ENCODE data around the gene PRKCH.

Gene PRKCH

GRCh38 chr14:61438036-61438435, 116.7 kb downstream of the PRKCH start:
- no peak for DNase-seq
- no peak overlapping the region for H4K91ac ChIP-seq (ENCODE audit: low read length)
- H2BK12ac ChIP-seq (ENCODE audit: low read length in 2 of 2), result no peak overlapping the region
- H2BK15ac ChIP-seq (ENCODE audit: low read depth, poor library complexity, severe bottlenecking), result no peak overlapping the region
- H2BK120ac ChIP-seq (ENCODE audit: low read depth, low read length), result no peak overlapping the region
- no peak overlapping the region for H3K4me2 ChIP-seq (ENCODE audit: low read length, poor library complexity, severe bottlenecking)
- no peak overlapping the region for H4K8ac ChIP-seq (ENCODE audit: low read length)
- no peaks in the 10 kb centered on the region for H3K79me1 ChIP-seq (replicated peaks; ENCODE audit: low read length, poor library complexity, severe bottlenecking)
- no peak overlapping the region for H2AK5ac ChIP-seq (ENCODE audit: low read length, severe bottlenecking)
- no peaks in the 10 kb centered on the region for H3K36me3 ChIP-seq (ENCODE audit: control insufficient read depth in 1 of 2, insufficient read depth in 2 of 2, low read depth in 1 of 2, low read length in 2 of 2)
- H3K18ac ChIP-seq (ENCODE audit: low read depth in 1 of 2, low read length in 2 of 2), result no peak overlapping the region
- H3K27me3 ChIP-seq (ENCODE audit: control insufficient read depth in 1 of 2, insufficient read depth in 1 of 2, low read length in 2 of 2), result peaks cover 0 to 8% of the 10 kb centered on the region in 2 experiments
- no peak overlapping the region for H3K27ac ChIP-seq (ENCODE audit: low read length, poor library complexity, severe bottlenecking)
- no peak overlapping the region for H3K4me3 ChIP-seq (ENCODE audit: insufficient read depth in 1 of 2, low read depth in 1 of 2, low read length in 2 of 2)
- H3K9me3 ChIP-seq (ENCODE audit: control insufficient read depth, low read length), result no peaks in the 10 kb centered on the region
- H3K23ac ChIP-seq (ENCODE audit: low read length in 2 of 2), result no peak overlapping the region
- no peak overlapping the region for H3K4ac ChIP-seq (ENCODE audit: low read depth in 1 of 2, low read length in 2 of 2)
- H3K4me1 ChIP-seq (ENCODE audit: control insufficient read depth, insufficient read depth, low read depth, low read length), result peaks cover 5% of the 10 kb centered on the region
- no peak overlapping the region for H2BK5ac ChIP-seq (ENCODE audit: low read depth, low read length, poor library complexity, severe bottlenecking)
- H3K9ac ChIP-seq (ENCODE audit: low read length), result no peak overlapping the region
- H3K14ac ChIP-seq (ENCODE audit: low read length in 2 of 2), result no peak overlapping the region
- WGBS, result 73% methylated on average over 6 of the region's 6 CpGs
- H2AFZ ChIP-seq (ENCODE audit: low read depth, low read length), result no peak overlapping the region

GRCh38 chr14:61438497-61438859, 117.1 kb downstream of the PRKCH start:
- Histone ChIP-seq H2BK5ac (ENCODE audit: low read depth, low read length, poor library complexity, severe bottlenecking) (no peak overlapping the region), H3K9me3 (ENCODE audit: control insufficient read depth, low read length) (no peaks in the 10 kb centered on the region), H2BK120ac (ENCODE audit: low read depth, low read length) (no peak overlapping the region), H3K36me3 (ENCODE audit: control insufficient read depth in 1 of 2, insufficient read depth in 2 of 2, low read depth in 1 of 2, low read length in 2 of 2) (no peaks in the 10 kb centered on the region), H3K4me3 (ENCODE audit: insufficient read depth in 1 of 2, low read depth in 1 of 2, low read length in 2 of 2) (no peak overlapping the region), H3K4ac (ENCODE audit: low read depth in 1 of 2, low read length in 2 of 2) (no peak overlapping the region), H3K27me3 (ENCODE audit: control insufficient read depth in 1 of 2, insufficient read depth in 1 of 2, low read length in 2 of 2) (peaks cover 0 to 5% of the 10 kb centered on the region in 2 experiments), H3K79me1 (replicated peaks; ENCODE audit: low read length, poor library complexity, severe bottlenecking) (no peaks in the 10 kb centered on the region), H2BK12ac (ENCODE audit: low read length in 2 of 2) (no peak overlapping the region), H4K91ac (ENCODE audit: low read length) (no peak overlapping the region), H3K23ac (ENCODE audit: low read length in 2 of 2) (no peak overlapping the region), H3K9ac (ENCODE audit: low read length) (peak overlapping the region; percentile 39), H3K4me2 (ENCODE audit: low read length, poor library complexity, severe bottlenecking) (no peak overlapping the region), H2AFZ (ENCODE audit: low read depth, low read length) (no peak overlapping the region), H4K8ac (ENCODE audit: low read length) (no peak overlapping the region), H3K18ac (ENCODE audit: low read depth in 1 of 2, low read length in 2 of 2) (no peak overlapping the region), H3K4me1 (ENCODE audit: control insufficient read depth, insufficient read depth, low read depth, low read length) (peaks cover 5% of the 10 kb centered on the region), H3K14ac (ENCODE audit: low read length in 2 of 2) (no peak overlapping the region), H2BK15ac (ENCODE audit: low read depth, poor library complexity, severe bottlenecking) (no peak overlapping the region), H3K27ac (ENCODE audit: low read length, poor library complexity, severe bottlenecking) (no peak overlapping the region), H2AK5ac (ENCODE audit: low read length, severe bottlenecking) (no peak overlapping the region)
- DNase-seq, result peak; percentile 21
- WGBS, result no CpG with 5 or more reads among the region's 2 CpGs

- H2BK15ac ChIP-seq (ENCODE audit: low read depth, poor library complexity, severe bottlenecking), result no peak overlapping the region
- no peak overlapping the region for H3K27ac ChIP-seq (ENCODE audit: low read length, poor library complexity, severe bottlenecking)
- H3K79me1 ChIP-seq (replicated peaks; ENCODE audit: low read length, poor library complexity, severe bottlenecking), result no peaks in the 10 kb centered on the region
- H3K9ac ChIP-seq (ENCODE audit: low read length), result peak overlapping the region; percentile 39
- H2BK5ac ChIP-seq (ENCODE audit: low read depth, low read length, poor library complexity, severe bottlenecking), result no peak overlapping the region
- 35% methylated on average over 12 of the region's 12 CpGs for WGBS
- H4K91ac ChIP-seq (ENCODE audit: low read length), result no peak overlapping the region
- H3K4me2 ChIP-seq (ENCODE audit: low read length, poor library complexity, severe bottlenecking), result peak overlapping the region; percentile 35
- H2BK12ac ChIP-seq (ENCODE audit: low read length in 2 of 2), result peak overlapping the region in 1 of 2 experiments; percentile 39
- H4K8ac ChIP-seq (ENCODE audit: low read length), result no peak overlapping the region
- peak overlapping the region in 1 of 2 experiments; percentile 72 for H3K14ac ChIP-seq (ENCODE audit: low read length in 2 of 2)
- no peaks in the 10 kb centered on the region for H3K36me3 ChIP-seq (ENCODE audit: control insufficient read depth in 1 of 2, insufficient read depth in 2 of 2, low read depth in 1 of 2, low read length in 2 of 2)
- no peak overlapping the region for H3K4me3 ChIP-seq (ENCODE audit: insufficient read depth in 1 of 2, low read depth in 1 of 2, low read length in 2 of 2)
- no peak overlapping the region for H3K18ac ChIP-seq (ENCODE audit: low read depth in 1 of 2, low read length in 2 of 2)
- no peaks in the 10 kb centered on the region for H3K9me3 ChIP-seq (ENCODE audit: control insufficient read depth, low read length)
- H3K23ac ChIP-seq (ENCODE audit: low read length in 2 of 2), result no peak overlapping the region
- no peak overlapping the region for H2AK5ac ChIP-seq (ENCODE audit: low read length, severe bottlenecking)
- H3K4ac ChIP-seq (ENCODE audit: low read depth in 1 of 2, low read length in 2 of 2), result peak overlapping the region in 1 of 2 experiments; percentile 41
- H3K27me3 ChIP-seq (ENCODE audit: control insufficient read depth in 1 of 2, insufficient read depth in 1 of 2, low read length in 2 of 2), result no peaks in the 10 kb centered on the region
- H2AFZ ChIP-seq (ENCODE audit: low read depth, low read length), result peak overlapping the region; percentile 68
- H2BK120ac ChIP-seq (ENCODE audit: low read depth, low read length), result no peak overlapping the region
- H3K4me1 ChIP-seq (ENCODE audit: control insufficient read depth, insufficient read depth, low read depth, low read length), result peaks cover 5% of the 10 kb centered on the region
- peak; percentile 76 for DNase-seq
Measured at GRCh38 chr14:61438860-61439765, 117.7 kb downstream of the PRKCH start.

- Histone ChIP-seq H2BK5ac (ENCODE audit: low read depth, low read length, poor library complexity, severe bottlenecking) (no peak overlapping the region), H3K4ac (ENCODE audit: low read depth in 1 of 2, low read length in 2 of 2) (no peak overlapping the region), H3K36me3 (ENCODE audit: control insufficient read depth in 1 of 2, insufficient read depth in 2 of 2, low read depth in 1 of 2, low read length in 2 of 2) (no peaks in the 10 kb centered on the region), H3K9ac (ENCODE audit: low read length) (no peak overlapping the region), H4K91ac (ENCODE audit: low read length) (no peak overlapping the region), H3K27ac (ENCODE audit: low read length, poor library complexity, severe bottlenecking) (no peak overlapping the region), H2BK12ac (ENCODE audit: low read length in 2 of 2) (no peak overlapping the region), H2BK15ac (ENCODE audit: low read depth, poor library complexity, severe bottlenecking) (no peak overlapping the region), H3K14ac (ENCODE audit: low read length in 2 of 2) (no peak overlapping the region), H3K4me1 (ENCODE audit: control insufficient read depth, insufficient read depth, low read depth, low read length) (peaks cover 5% of the 10 kb centered on the region), H2BK120ac (ENCODE audit: low read depth, low read length) (no peak overlapping the region), H3K79me1 (replicated peaks; ENCODE audit: low read length, poor library complexity, severe bottlenecking) (no peaks in the 10 kb centered on the region), H2AK5ac (ENCODE audit: low read length, severe bottlenecking) (no peak overlapping the region), H3K23ac (ENCODE audit: low read length in 2 of 2) (no peak overlapping the region), H3K27me3 (ENCODE audit: control insufficient read depth in 1 of 2, insufficient read depth in 1 of 2, low read length in 2 of 2) (no peaks in the 10 kb centered on the region), H3K4me2 (ENCODE audit: low read length, poor library complexity, severe bottlenecking) (no peak overlapping the region), H3K18ac (ENCODE audit: low read depth in 1 of 2, low read length in 2 of 2) (no peak overlapping the region), H2AFZ (ENCODE audit: low read depth, low read length) (no peak overlapping the region), H3K9me3 (ENCODE audit: control insufficient read depth, low read length) (no peaks in the 10 kb centered on the region), H3K4me3 (ENCODE audit: insufficient read depth in 1 of 2, low read depth in 1 of 2, low read length in 2 of 2) (no peak overlapping the region), H4K8ac (ENCODE audit: low read length) (no peak overlapping the region)
- DNase-seq, result no peak
- 83% methylated on average over 4 of the region's 4 CpGs for WGBS
Measured at GRCh38 chr14:61439779-61440418, 118.5 kb downstream of the PRKCH start.

Data from mesenchymal stem cell (in vitro differentiated cells and primary cell).